Measurements from ENCODE around the gene SIK3. TPM values are rescaled to one million over a fixed set of nuclear protein-coding genes. Genes with fewer than 3 reads are reported as not detected.
"Not testable (repeated sequence)": the region's sequence is repeated elsewhere in the genome, so short reads cannot be mapped to it uniquely, and the experiment has no call there.

The SIK3 gene
- total RNA-seq, 1 donor from 2014 or later, result 12.3 TPM

GRCh38 chr11:117080370-117080769, 17.9 kb downstream of the SIK3 start:
- no peak for DNase-seq (ENCODE audit: low spot score)

- DNase-seq (ENCODE audit: low spot score), result no peak
Observed at GRCh38 chr11:117076941-117077691, 21.1 kb downstream of the SIK3 start.

DNA sequence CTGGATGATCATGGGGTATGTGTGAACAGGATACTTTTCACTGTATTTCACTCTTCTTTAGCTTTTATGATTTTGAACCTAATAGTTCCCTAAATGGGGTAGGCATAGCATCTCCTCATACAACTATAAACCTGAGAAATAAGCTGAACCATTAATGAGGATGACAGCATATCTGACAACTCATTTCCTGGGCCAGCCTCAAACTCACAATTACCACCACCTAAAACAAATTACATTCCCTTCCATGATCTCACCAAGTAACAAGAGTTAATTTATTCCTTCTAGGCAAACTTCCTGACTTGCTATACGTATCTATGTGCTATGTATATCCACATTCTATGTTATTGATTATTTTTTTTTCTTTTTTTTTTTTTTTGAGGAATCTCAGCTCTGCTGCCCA, 23.0 kb downstream of the SIK3 start:
- DNase-seq (ENCODE audit: low spot score), result no peak

DNA sequence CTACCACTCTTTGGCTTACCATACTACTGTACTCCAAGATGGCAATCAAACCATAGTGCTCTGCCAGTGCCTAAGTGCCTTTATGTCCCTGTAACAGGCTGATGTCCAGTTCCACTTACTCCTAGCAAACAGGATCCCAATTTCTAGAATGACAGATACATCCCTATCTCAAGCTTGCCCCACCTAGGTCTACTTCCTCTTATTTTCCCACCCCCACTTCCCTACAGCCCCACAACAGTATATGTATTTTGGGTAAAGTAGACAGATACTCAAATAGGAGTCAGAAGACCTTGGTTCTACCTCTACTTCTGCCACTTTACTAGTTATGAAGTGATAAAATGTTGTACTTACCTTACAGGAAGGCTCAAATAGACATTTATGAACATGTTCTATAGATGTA, 24.1 kb downstream of the SIK3 start:
- no peak for DNase-seq (ENCODE audit: low spot score)

GRCh38 chr11:117073539-117073938, 24.7 kb downstream of the SIK3 start:
- DNase-seq (ENCODE audit: low spot score), result no peak

- DNase-seq (ENCODE audit: low spot score), result no peak
Observed at GRCh38 chr11:117072517-117073461, 25.4 kb downstream of the SIK3 start.

DNA sequence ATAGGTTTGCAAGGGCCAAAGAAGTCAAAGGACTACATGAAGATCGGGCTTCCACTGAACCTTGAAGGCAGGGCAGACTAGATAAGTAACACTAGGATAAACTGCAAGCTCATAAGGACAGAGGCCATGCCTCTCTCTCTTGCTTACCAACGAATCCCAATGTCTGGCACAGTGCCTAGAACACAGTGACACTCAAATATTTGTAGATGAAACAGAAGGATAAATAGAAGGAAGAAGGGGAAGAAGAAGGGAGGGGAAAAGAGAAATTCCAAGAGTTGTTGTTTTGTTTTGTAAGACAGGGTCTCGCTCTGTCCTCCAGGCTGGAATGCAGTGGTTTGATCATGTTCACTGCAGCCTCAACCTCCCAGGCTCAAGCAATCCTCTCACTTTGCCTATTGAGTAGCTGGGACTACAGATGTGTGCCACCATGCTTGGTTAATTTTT, 26.9 kb downstream of the SIK3 start:
- DNase-seq (ENCODE audit: low spot score), result no peak

- peak; percentile 37 for DNase-seq (ENCODE audit: low spot score)
Observed at GRCh38 chr11:117070016-117070415, 28.2 kb downstream of the SIK3 start.

- DNase-seq (ENCODE audit: low spot score), result no peak
Observed at GRCh38 chr11:117068303-117068860, 29.8 kb downstream of the SIK3 start.

GRCh38 chr11:117066959-117067358, 31.3 kb downstream of the SIK3 start:
- no peak for DNase-seq (ENCODE audit: low spot score)

- DNase-seq (ENCODE audit: low spot score), result peak; percentile 31
Observed at GRCh38 chr11:117064275-117064674, 34.0 kb downstream of the SIK3 start.

DNA sequence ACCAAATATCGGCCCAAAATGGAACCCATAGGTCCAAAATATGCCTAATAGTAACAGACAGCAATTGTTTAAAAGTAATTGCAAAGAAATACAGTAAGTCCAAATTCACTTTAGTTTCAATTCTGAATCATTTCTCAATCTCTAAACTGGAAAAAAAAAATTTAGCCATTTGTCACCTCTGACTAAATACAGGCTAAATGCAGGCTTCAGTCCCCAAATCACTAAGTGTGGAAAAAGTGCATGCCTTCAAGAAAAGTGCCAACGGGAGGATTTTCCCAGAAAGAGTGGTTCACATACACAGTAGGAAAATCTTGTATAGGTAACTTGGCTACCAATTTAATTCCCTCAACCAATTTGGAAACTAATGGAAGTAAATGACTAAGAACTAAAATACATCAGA, 35.7 kb downstream of the SIK3 start:
- no peak for DNase-seq (ENCODE audit: low spot score)

- no peak for DNase-seq (ENCODE audit: low spot score)
Observed at GRCh38 chr11:117061256-117061655, 37.0 kb downstream of the SIK3 start.

DNA sequence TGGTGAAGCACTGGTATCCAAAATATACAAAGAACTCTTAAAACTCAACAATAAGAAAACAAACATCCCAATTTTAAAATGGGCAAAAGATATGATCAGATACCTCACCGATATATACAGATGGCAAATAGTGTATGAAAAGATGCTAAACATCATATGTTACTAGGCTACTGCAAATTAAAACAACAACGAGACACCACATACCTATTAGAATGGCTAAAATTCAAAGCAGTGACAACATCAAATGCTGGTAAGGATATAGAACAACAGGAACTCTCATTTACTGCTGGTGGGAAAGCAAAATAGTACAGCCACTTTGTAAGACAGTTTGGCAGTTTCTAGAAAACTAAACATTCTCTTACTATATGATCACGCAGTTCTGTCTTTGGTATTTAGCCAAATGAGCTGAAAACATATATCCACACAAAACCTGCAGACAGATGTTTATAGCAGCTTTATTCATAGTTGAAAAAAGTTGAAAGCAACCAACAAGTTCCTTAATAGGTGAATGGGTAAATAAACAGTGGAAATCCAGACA, 38.5 kb downstream of the SIK3 start:
- no peak for DNase-seq (ENCODE audit: low spot score)

DNA sequence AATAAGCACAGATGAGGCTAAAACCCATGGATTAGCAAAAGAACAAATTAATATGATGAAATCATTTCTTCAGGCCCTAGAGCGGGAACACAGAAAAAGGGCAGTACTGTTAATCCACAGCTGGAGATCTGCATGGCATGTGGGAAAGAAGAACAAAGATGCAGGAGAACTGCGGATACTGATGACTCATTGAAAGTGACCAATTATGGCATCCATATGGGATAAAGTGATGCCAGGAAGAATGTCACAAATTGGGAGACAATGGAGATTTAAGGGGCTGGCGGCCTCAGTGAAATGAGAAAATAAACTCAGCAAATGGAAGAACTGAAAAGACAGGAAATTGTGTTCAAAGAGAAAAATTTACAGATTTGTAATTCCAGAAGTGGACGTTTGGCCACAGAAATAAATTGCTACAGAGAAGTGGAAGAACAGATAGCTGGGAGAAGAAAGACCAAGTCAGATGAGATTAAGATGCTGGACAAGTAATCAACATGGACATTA, 39.4 kb downstream of the SIK3 start:
- no peak for DNase-seq (ENCODE audit: low spot score)

- no peak for DNase-seq (ENCODE audit: low spot score)
Observed at GRCh38 chr11:117057727-117058126, 40.5 kb downstream of the SIK3 start.

- no peak for DNase-seq (ENCODE audit: low spot score)
Observed at GRCh38 chr11:117057317-117057716, 40.9 kb downstream of the SIK3 start.

DNA sequence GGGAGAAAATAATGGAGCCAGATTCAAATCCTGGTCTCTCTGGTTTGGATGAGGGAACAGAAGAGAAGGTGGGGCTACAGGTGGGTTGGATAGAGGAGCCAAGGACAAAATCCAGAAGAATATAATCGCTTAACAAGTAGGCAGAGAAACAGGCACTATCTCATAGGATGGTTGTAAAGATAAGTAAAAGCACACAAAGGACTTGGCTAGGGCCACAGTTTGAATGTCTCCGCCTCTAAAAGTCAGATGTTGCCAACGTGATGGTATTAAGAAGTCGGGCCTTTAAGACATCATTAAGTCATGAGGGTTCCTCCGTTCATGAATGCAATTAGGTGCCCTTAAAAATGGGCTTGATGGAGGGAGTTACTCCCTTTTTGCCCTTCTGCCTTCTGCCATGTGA, 42.8 kb downstream of the SIK3 start:
- no peak for DNase-seq (ENCODE audit: low spot score)

DNA sequence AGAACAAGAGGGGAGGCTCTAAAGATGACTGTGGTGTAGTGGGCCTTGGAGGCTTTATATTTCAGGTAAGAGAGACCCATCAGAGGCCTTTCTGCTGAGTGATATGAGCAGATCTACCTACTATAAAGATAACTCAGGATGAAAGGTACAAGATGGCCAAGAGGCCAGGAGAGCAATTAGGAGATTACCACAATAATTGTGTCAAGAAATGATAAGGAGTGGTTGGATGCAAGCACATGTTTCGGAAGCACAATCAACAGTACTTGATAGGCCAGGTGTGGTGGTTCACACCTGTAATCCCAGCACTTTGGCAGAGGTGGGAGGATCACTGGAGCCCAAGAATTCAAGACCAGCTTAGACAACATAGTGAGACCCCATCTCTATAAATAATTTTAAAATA, 43.8 kb downstream of the SIK3 start:
- DNase-seq (ENCODE audit: low spot score), result no peak

DNA sequence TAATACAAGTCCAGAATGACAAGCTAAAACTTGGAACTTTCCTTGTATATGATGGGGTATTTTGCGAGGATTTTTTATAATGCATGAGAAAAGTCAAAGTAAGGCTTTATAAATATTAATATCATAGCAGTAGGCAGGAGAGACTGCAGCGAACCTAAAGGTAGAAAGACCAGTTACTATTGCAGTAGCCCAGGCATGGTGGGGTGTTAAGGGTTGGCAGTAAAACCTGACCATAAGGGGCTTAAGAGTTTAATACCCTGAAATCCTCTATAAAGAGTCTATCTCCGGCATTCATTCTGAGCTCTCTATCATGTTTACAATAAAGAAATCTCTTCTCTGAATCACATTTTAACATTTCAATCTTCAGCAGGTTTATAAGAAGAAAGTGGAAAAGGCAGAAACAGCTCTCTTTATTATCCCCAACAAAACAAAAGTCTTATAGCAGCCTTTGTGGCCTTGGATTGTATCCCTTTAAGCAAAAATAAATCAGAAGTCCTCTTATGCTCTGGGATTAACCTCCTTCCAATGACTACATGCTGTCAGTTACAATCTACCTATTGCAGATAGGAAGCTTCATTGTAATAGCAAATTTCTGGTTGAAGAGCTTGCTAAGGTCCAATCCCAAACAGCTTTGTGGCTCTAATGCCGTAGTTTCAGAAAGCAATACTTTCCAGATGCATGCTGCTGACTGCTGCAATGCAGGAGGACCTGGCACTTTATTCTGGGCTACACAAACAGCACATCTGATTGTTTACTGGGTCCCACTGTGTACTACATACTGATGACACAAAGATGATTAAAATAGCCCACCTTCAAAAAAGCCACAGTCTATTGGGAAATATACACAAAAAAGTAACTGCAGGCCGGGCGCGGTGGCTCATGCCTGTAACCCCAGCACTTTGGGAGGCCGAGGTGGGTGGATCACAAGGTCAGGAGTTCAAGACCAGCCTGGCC, 45.8 kb downstream of the SIK3 start:
- DNase-seq (ENCODE audit: low spot score), result peak; percentile 25

- not testable (repeated sequence) for DNase-seq (ENCODE audit: low spot score)
Observed at GRCh38 chr11:117050121-117050520, 48.1 kb downstream of the SIK3 start.

Data from umbilical cord (tissue), 2 donors.